Pancreas (tissue), 10 donors: Measurements from ENCODE around the gene THAP10. TPM values are rescaled to one million over a fixed set of nuclear protein-coding genes. Genes with fewer than 3 reads are reported as not detected.

Source experiments
- ATAC-seq, 4 donors: fragments of 200-7000 bp; cut with Tn5 transposase; one replicate each; pipeline versions ENCODE4 v1.8.0 to v1.9.1; 2020; ENCODE audit warnings: mild to moderate bottlenecking in 4 of 4, moderate library complexity in 4 of 4
- DNase-seq, 6 donors: peaks; one replicate each; pipeline ENCODE4 v3.0.0-alpha.2; 2020
- FAIRE-seq: peaks from 2 replicates; lab custom pipeline; 2012; peaks lifted over from hg19 to GRCh38; lab: Jason Lieb, UNC
- H3K27ac ChIP-seq, 4 donors: fragments of 200-600 bp; sonication (generic); 1 replicate in 3 of 4; 2 replicates in 1 of 4; pipeline versions ENCODE4 v1.5.0 to v1.8.0; 2020
- H3K27me3 ChIP-seq, 4 donors: fragments of 200-600 bp; one replicate each; pipeline ENCODE4 v1.8.0; 2021
- H3K36me3 ChIP-seq, 3 donors: fragments of 200-600 bp; sonication (generic) in 1 of 3; one replicate each; pipeline versions ENCODE4 v1.5.0 to v1.8.0; 2020 to 2021
- H3K4me1 ChIP-seq, 3 donors: fragments of 200-600 bp; one replicate each; pipeline ENCODE4 v1.8.0; 2021
- H3K4me3 ChIP-seq, 4 donors: fragments of 200-600 bp; sonication (generic) in 2 of 4; one replicate each; pipeline versions ENCODE4 v1.5.0 to v1.8.0; 2020 to 2021
- H3K9me3 ChIP-seq, 4 donors: fragments of 200-600 bp; one replicate each; pipeline ENCODE4 v1.8.0; 2021
- CTCF ChIP-seq, 4 donors: fragments of 200-600 bp; sonication (generic) in 3 of 4; IDR thresholded peaks; one replicate each; pipeline versions ENCODE4 v1.5.0 to v1.8.0; 2021; ENCODE audit warnings: antibody characterized with exemption in 4 of 4
- WGBS, 2 donors: extraction: QIAGEN DNeasy Blood & Tissue Kit; methylation state at CpG; one replicate each; pipeline ENCODE4 v1.1.7; 2013; 5-methylcytosine and 5-hydroxymethylcytosine counted together
- intact Hi-C, 3 donors: fragments of 100-400 bp; cut with DNase I; formaldehyde crosslinking; loops; one replicate each; pipeline versions ENCODE4 v1.11.1 to v1.14.2; 2022
- polyA plus RNA-seq, 2 donors: library from polyadenylated mRNA; stranded (reverse); fragments of 200-250 nt; gene quantifications; one replicate each; pipeline ENCODE4 v1.2.3, GENCODE V29; 2013
- total RNA-seq, 6 donors: library from RNA; stranded (reverse); fragmentation: NEBNext Ultra II Directional in 4 of 6; extraction: Animal tissue kit (Norgen Biotek cat#: 25700) in 4 of 6; gene quantifications; one replicate each; pipeline versions ENCODE4 v1.2.1 to v1.2.4, GENCODE V29; 2021 to 2023
- donor health status: healthy with polysubstance abuse.
- donor health status: DM: no; HTN: no; CAD: no; lungs with moderate emphysema.
- donor health status: DM: no; HTN: no; CAD: no.
- donor health status: control.
- donor health status: control.
- donor health status: Bipolar disorder and iron deficiency.
- donor health status: DM: yes; HTN: yes; CAD: no.
- donor health status: DM: no; HTN: no; CAD: no.
- donor health status: DM: no; HTN: no; CAD: no.
- donor health status: DM: yes; HTN: yes; CAD: no.

The THAP10 gene
- total RNA-seq: 1 to 10 TPM in 1 of 6 donors, under 1 TPM in 5; 0.43 to 1.3 (median 0.78) TPM
- polyA plus RNA-seq: 1 to 10 TPM in 1 of 2 donors, under 1 TPM in 1; 0.87 to 2.6 TPM

GRCh38 chr15:70892002-70892911 is at the start of gene THAP10, which contains the start of gene LRRC49:
Gene THAP10, minus strand, starts transcription at chr15:70892433. Its CDS starts 161 bp downstream, at chr15:70892272.
Gene LRRC49, plus strand, starts transcription at chr15:70892826. Its CDS starts 69 bp downstream, at chr15:70892895.
- Histone ChIP-seq H3K4me1 (no peaks in the 10 kb centered on the region), H3K4me3 (peak within 1 kb of the TSS; percentile 55 to 77 (median 70)), H3K27me3 (no peaks in the 10 kb centered on the region), H3K27ac (peak within 1 kb of the TSS in 3 of 4 donors; percentile 27 to 47 (median 45)), H3K36me3 (no peaks in the 10 kb centered on the region), H3K9me3 (no peaks in the 10 kb centered on the region)
- no peak for TF ChIP-seq CTCF (IDR thresholded peaks at IDR 0.05)
- 0 to 1% methylated on average over 59 to 61 of the region's 61 CpGs for WGBS, 2 donors
- intact Hi-C loops: no loop called here
- no peak for FAIRE-seq
- DNase-seq: peak; percentile 73 to 93 (median 84)
- ATAC-seq: peak; percentile 96 to 99 (median 98)

GRCh38 chr15:70936326-70936725 is 44.1 kb upstream of the THAP10 start:
- H3K36me3 ChIP-seq: no peaks in the 10 kb centered on the region
- intact Hi-C loops: no loop called here
- no peak for TF ChIP-seq CTCF (IDR thresholded peaks at IDR 0.05)
- WGBS, 2 donors: 61 to 71% methylated on average over 4 of the region's 4 CpGs
- no peak overlapping the region for H3K4me3 ChIP-seq
- FAIRE-seq (no peak), ATAC-seq (peak in 1 of 4 donors; percentile 32), DNase-seq (no peak)
- no peaks in the 10 kb centered on the region for H3K9me3 ChIP-seq
- H3K4me1 ChIP-seq: no peaks in the 10 kb centered on the region
- no peaks in the 10 kb centered on the region for H3K27me3 ChIP-seq
- no peak overlapping the region for H3K27ac ChIP-seq

- Histone ChIP-seq H3K4me1 (no peaks in the 10 kb centered on the region), H3K27ac (no peak overlapping the region), H3K27me3 (no peaks in the 10 kb centered on the region), H3K36me3 (no peaks in the 10 kb centered on the region), H3K4me3 (no peak overlapping the region), H3K9me3 (no peaks in the 10 kb centered on the region)
- 74 to 77% methylated on average over 3 of the region's 3 CpGs for WGBS, 2 donors
- no peak for TF ChIP-seq CTCF (IDR thresholded peaks at IDR 0.05)
- intact Hi-C loops: no loop called here
- FAIRE-seq: no peak
- ATAC-seq: no peak
- no peak for DNase-seq
Measured at GRCh38 chr15:70935631-70936030, 43.4 kb upstream of the THAP10 start.

GRCh38 chr15:70933411-70933810 is 41.2 kb upstream of the THAP10 start:
- FAIRE-seq: no peak
- no peak for TF ChIP-seq CTCF (IDR thresholded peaks at IDR 0.05)
- Histone ChIP-seq H3K27me3 (no peaks in the 10 kb centered on the region), H3K4me1 (no peaks in the 10 kb centered on the region), H3K4me3 (no peak overlapping the region), H3K36me3 (no peaks in the 10 kb centered on the region), H3K9me3 (no peaks in the 10 kb centered on the region), H3K27ac (no peak overlapping the region)
- intact Hi-C loops: no loop called here
- no peak for DNase-seq
- 54 to 58% methylated on average over 3 of the region's 3 CpGs for WGBS, 2 donors
- ATAC-seq: no peak
